Ectodermal cell (in vitro differentiated cells): ENCODE data around the gene CD9.

Experiments used
- H3K27ac ChIP-seq: 2 replicates; pipeline ENCODE4 v1.7.0; 2013; ENCODE audit warnings: mild to moderate bottlenecking, low read depth, low read length; ENCODE audit not compliant: insufficient read depth, poor library complexity, severe bottlenecking
- H3K27me3 ChIP-seq: 2 replicates; pipeline ENCODE4 v1.7.0; 2013; ENCODE audit warnings: mild to moderate bottlenecking, low read length; ENCODE audit not compliant: insufficient read depth, control insufficient read depth, poor library complexity, severe bottlenecking
- H3K36me3 ChIP-seq: one replicate; pipeline ENCODE4 v1.7.0; 2013; ENCODE audit warnings: low read length; ENCODE audit not compliant: control insufficient read depth, insufficient read depth
- H3K4me1 ChIP-seq: one replicate; pipeline ENCODE4 v1.7.0; 2013; ENCODE audit warnings: low read length; ENCODE audit not compliant: control insufficient read depth, insufficient read depth
- H3K4me3 ChIP-seq: 2 replicates; pipeline ENCODE4 v1.7.0; 2013; ENCODE audit warnings: low read depth, low read length, control low read depth; ENCODE audit not compliant: insufficient read depth
- H3K9me3 ChIP-seq: 2 replicates; pipeline ENCODE4 v1.7.0; 2013; ENCODE audit warnings: mild to moderate bottlenecking, low read length, moderate library complexity; ENCODE audit not compliant: control insufficient read depth
- WGBS, 2 experiments: methylation state at CpG; one replicate each; pipeline ENCODE4 v1.1.7; 2013; ENCODE audit warnings: missing lambda C conversion rate in 2 of 2; 5-methylcytosine and 5-hydroxymethylcytosine counted together

CD9 gene

DNA sequence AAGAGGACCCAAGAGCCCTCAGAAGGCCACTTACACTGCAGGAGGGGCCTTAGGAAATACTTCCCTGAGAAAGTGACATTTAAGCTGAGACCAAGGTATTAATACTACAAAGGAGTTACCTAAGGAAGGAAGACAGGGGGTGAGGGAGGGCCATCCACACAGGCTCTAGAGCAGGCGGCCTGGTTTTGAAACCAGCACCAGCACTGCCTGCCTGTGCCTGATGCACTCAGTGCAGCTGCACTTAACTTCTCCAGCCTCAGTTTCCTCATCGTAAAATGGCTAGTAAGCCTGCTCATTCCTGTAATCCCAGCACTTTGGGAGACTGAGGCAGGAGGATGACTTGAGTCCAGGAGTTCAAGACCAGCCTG is 64.8 kb downstream of the CD9 start:
- peaks cover 11% of the 10 kb centered on the region for H3K4me1 ChIP-seq
- WGBS, 2 experiments, result 95 to 97% methylated on average over 2 of the region's 2 CpGs

DNA sequence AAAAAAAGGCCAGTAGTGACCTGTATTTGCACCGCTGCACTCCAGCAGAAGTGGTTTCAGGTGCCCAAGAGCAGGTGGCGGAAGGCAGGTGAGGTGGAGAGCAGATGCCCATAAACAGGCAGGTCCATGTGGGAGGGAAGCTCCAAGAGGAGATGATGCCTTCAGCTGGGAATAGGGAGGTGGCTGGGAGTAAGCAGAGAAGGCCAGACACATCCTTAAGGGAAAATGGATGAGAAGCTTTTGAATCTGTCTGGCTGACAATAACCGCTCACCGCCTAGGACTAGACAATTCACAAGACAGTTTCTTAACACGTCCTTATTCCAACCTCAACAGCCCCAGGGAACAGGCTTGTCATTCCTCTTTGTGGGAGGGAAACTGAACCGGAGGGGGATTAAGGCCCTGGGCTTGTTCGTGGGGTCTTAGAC is 66.4 kb downstream of the CD9 start:
- Histone ChIP-seq H3K9me3 (no peaks in the 10 kb centered on the region), H3K27me3 (no peaks in the 10 kb centered on the region), H3K27ac (no peak overlapping the region), H3K4me1 (peaks cover 11% of the 10 kb centered on the region), H3K36me3 (no peaks in the 10 kb centered on the region), H3K4me3 (no peak overlapping the region)
- 85 to 87% methylated on average over 6 to 7 of the region's 7 CpGs for WGBS, 2 experiments

More for the DNA sequence above, 64.8 kb downstream of the CD9 start:
- Histone ChIP-seq H3K36me3 (no peaks in the 10 kb centered on the region), H3K9me3 (no peaks in the 10 kb centered on the region), H3K27me3 (no peaks in the 10 kb centered on the region), H3K27ac (no peak overlapping the region), H3K4me3 (no peak overlapping the region)

DNA sequence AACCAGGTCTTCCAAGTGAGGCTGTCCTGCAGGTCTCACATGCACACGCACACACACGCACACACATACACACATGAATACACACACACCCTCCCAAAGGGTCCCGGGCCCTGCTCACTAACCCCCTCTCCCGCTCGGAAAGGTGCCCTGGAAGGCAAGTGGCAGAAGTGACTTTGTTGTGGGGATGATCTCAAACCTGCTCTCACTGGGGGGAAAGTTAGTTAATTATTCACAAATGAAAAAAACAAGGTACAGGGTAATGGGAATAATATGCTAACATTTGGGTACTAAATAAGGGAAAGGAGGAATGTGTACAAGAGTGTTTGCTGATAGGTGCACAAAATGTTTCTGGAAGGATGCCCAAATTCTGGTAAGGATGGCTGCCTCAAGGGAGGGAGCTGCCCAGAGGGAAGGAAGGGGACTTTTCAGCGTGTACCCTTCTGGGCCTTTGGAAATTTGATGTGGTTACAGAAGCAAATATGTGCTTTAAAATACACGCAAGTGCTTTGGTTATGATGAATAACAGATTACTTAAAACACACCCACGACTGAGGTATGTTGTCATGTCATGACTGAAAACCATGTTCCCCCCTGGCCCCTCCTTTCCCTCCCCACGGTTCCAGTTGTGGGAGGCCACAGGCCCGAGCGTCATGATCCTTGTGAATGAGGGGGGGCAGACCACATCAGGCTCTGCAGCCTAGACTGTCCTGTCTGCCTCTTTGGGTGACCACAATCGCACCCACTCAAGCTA is 66.9 kb downstream of the CD9 start:
- H3K27ac ChIP-seq, result no peak overlapping the region
- H3K4me1 ChIP-seq, result peaks cover 11% of the 10 kb centered on the region
- no peaks in the 10 kb centered on the region for H3K9me3 ChIP-seq
- H3K27me3 ChIP-seq, result no peaks in the 10 kb centered on the region
- H3K36me3 ChIP-seq, result no peaks in the 10 kb centered on the region
- WGBS, 2 experiments, result 86 to 90% methylated on average over 9 to 12 of the region's 12 CpGs
- no peak overlapping the region for H3K4me3 ChIP-seq

DNA sequence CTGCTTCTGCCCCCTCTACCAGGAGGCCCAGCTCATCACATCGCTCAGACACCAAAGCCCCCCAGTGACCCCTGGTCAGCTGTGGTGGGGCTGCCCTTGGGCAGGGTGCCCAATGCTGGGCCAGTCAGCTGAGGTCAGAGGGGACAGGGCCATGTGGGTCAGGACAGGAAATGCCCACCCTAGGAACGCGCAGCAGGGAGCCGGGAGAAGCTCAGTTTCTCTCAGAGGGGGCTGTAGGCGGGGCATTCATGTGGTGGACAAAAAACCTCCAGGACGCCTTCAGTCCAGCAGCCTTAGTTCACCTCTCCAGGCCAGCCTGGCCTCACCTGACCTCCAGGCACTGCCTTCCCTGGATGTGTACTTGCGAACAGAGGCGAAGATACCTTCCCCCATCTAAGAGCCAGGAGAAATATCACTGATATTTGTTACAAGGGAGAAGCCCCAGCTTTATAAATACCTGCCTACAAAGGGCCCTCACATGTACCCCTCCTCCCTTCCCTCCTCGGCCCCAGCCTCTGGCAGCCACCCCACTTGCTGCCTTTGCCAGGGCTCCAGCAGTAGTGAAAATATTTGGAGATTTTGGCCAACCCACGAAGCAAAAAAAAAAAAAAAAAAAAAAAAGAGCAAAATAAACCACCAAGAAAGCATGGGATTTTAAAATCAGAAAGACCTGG is 68.4 kb downstream of the CD9 start:
- Histone ChIP-seq H3K9me3 (no peaks in the 10 kb centered on the region), H3K4me3 (no peak overlapping the region), H3K4me1 (peaks cover 24% of the 10 kb centered on the region), H3K27ac (no peak overlapping the region), H3K36me3 (no peaks in the 10 kb centered on the region), H3K27me3 (no peaks in the 10 kb centered on the region)
- WGBS, 2 experiments, result 55 to 56% methylated on average over 9 to 10 of the region's 10 CpGs

DNA sequence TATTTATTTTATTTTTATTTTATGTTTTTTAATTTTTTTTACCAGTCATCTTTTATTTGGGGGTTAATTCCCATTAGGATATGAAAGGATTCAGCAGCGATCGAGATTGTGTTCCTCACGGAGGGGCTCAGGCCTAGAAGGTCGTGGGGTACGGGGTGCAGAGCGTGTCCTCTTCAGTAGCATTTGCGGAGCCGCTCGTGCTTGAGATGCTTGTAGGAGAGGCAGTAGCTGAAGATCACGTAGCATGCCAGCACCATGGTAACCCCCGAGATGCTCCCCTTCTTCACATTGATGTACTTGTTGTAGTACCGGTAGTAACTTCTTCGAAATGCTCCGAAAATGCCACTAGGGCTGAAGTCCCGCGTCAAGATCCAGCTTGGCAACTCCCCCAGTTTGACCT is 69.8 kb downstream of the CD9 start:
- no peak overlapping the region for H3K4me3 ChIP-seq
- H3K9me3 ChIP-seq, result no peaks in the 10 kb centered on the region
- peaks cover 33% of the 10 kb centered on the region for H3K4me1 ChIP-seq
- no peaks in the 10 kb centered on the region for H3K27me3 ChIP-seq
- H3K36me3 ChIP-seq, result no peaks in the 10 kb centered on the region
- 96% methylated on average over 16 of the region's 16 CpGs for WGBS, 2 experiments
- H3K27ac ChIP-seq, result no peak overlapping the region

DNA sequence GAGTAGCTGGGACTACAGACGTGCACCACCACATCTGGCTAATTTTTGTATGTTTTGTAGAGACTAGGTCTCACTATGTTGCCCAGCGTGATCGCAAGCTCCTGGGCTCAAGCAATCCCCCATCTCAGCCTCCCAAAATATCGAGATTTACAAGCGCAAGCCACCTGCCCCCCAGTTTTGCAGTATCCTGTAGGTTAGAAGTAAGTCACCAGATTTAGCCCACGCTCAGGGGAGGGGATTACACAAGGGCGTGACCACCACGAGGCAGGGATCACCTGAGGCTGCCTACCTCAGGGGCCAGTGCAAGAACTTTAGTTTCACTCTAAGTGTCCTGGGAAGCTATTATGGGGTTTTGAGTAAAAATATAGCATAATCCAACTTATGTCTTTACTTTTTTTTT is 71.1 kb downstream of the CD9 start:
- H3K36me3 ChIP-seq, result no peaks in the 10 kb centered on the region
- H3K4me3 ChIP-seq, result no peak overlapping the region
- no peaks in the 10 kb centered on the region for H3K9me3 ChIP-seq
- 95 to 98% methylated on average over 8 of the region's 8 CpGs for WGBS, 2 experiments
- no peak overlapping the region for H3K27ac ChIP-seq
- no peaks in the 10 kb centered on the region for H3K27me3 ChIP-seq
- peaks cover 33% of the 10 kb centered on the region for H3K4me1 ChIP-seq

DNA sequence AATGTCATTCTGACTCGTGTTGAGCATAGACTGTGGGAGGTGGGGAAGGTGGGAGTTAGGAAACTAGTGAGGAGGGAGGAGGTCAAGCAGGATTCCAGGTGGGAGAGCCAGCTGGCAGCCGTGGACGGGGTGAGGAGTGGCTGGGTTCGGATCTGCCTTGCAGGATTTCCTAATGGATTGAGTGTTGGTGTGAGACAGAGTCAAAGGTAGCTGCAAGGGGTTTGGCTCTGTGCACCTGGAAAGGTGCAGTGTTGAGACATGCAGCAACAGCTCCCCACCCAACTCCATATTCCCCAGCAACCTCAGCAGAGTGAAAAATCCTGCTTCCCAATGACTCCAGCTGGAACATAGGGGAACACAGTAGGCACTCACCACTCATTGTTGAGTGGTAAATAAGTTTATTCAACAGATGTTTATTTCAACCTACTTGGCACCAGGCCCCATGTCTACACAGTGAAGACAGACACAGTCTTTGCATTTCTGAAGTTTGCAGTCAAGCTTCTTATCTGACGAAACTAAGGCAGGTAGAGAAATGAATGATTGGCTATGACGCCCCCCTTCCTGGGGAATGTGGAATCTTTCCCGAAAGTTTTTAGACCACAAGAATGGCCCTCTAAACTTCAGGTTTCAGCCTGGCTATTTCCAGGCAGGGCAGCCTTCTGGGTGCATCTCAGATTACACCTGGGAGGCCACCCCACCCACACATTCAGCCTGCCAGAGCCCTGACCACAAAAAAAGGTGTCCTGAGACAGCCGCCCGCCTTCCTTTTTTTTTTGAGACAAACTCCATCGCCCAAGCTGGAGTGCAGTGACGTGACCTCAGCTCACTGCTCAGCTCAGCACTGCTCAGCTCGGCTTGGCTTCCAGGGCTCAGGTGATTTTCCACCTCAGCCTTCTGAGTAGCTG is 72.4 kb downstream of the CD9 start:
- WGBS, 2 experiments, result 72 to 73% methylated on average over 12 of the region's 12 CpGs
- Histone ChIP-seq H3K27me3 (peaks cover under 1% of the 10 kb centered on the region), H3K4me3 (no peak overlapping the region), H3K9me3 (no peaks in the 10 kb centered on the region), H3K27ac (no peak overlapping the region), H3K36me3 (no peaks in the 10 kb centered on the region), H3K4me1 (peaks cover 33% of the 10 kb centered on the region)

DNA sequence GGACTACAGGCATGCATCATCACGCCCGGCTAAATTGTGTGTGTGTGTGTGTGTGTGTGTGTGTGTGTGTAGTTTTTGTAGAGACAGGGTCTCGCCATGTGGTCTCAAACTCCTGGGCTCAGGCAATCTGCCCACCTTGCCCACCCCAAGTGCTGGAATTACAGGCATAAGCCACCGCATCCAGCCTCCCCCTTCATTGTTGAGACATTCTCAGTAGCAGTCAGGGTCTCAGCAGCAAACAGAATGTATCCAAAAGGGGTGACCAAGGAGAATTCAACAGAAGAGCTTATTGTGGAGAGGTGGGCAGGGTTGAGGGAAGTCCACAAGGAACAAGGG is 73.0 kb downstream of the CD9 start:
- Histone ChIP-seq H3K27ac (no peak overlapping the region), H3K4me1 (peaks cover 38% of the 10 kb centered on the region)
- 83 to 88% methylated on average over 4 of the region's 4 CpGs for WGBS, 2 experiments

DNA sequence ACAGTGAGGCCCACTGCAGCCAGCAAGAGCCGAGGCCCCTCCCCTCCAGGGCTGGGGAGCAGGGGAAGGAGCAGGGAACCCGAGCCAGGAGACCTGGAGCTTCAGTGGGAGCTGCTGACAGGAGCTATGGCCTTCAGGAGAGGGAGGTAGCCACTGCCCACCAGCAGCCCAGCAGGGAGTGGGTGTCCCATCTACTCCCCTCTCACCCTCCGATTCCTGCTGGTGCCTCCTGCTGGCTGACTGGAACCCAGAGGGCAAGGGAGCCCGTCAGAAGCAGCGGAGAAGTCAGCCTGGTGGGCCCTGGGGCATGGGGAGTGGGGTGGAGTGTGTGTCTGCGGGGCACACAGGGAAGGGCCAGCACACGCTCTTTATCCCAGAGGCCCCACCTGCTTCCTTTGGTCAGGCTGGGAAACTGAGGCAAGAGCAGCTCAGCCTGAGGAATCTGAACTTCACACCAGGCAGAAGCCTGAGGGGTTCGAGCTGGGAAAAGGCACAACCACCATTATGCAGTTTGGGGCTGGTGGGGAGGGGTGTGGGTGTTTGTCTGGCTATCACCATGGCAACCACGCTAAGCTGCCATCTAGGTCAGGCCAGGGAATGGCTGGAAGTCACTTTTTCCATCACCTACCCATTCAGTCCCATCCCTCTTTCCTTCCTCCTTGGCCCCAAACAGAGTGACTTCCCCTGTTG is 73.5 kb downstream of the CD9 start:
- no peak overlapping the region for H3K4me3 ChIP-seq
- no peak overlapping the region for H3K27ac ChIP-seq
- no peaks in the 10 kb centered on the region for H3K36me3 ChIP-seq
- H3K27me3 ChIP-seq, result peaks cover 10% of the 10 kb centered on the region
- 73 to 76% methylated on average over 9 of the region's 9 CpGs for WGBS, 2 experiments
- peaks cover 36% of the 10 kb centered on the region for H3K4me1 ChIP-seq
- H3K9me3 ChIP-seq, result no peaks in the 10 kb centered on the region

More for the DNA sequence above, 73.0 kb downstream of the CD9 start:
- H3K36me3 ChIP-seq, result no peaks in the 10 kb centered on the region
- no peak overlapping the region for H3K4me3 ChIP-seq
- H3K27me3 ChIP-seq, result peaks cover 6% of the 10 kb centered on the region
- H3K9me3 ChIP-seq, result no peaks in the 10 kb centered on the region
